Small intestine (tissue), 7 donors: Measurements from ENCODE around the gene IL12RB1. TPM values are rescaled to one million over a fixed set of nuclear protein-coding genes. Genes with fewer than 3 reads are reported as not detected.

ENCODE experiments used
- DNase-seq, 2 donors: peaks; one replicate each; pipeline versions ENCODE4 v3.0.0 to v3.0.0-alpha.2; 2013
- FAIRE-seq: peaks from 2 replicates; lab custom pipeline; 2012; peaks lifted over from hg19 to GRCh38; lab: Jason Lieb, UNC
- H3K27ac ChIP-seq, 3 donors: one replicate each; pipeline ENCODE4 v1.5.1; 2013; ENCODE audit warnings: low read length in 2 of 3, mild to moderate bottlenecking in 2 of 3, control low read depth in 1 of 3, inconsistent platforms in 1 of 3, low read depth in 1 of 3, moderate library complexity in 1 of 3
- H3K27me3 ChIP-seq, 3 donors: one replicate each; pipeline ENCODE4 v1.6.1; 2013; ENCODE audit warnings: low read length in 3 of 3, inconsistent platforms in 1 of 3; ENCODE audit not compliant: control insufficient read depth in 3 of 3, insufficient read depth in 3 of 3
- H3K36me3 ChIP-seq, 3 donors: one replicate each; pipeline ENCODE4 v1.6.1; 2013; ENCODE audit warnings: low read length in 3 of 3, inconsistent platforms in 1 of 3, low read depth in 1 of 3, mild to moderate bottlenecking in 1 of 3, moderate library complexity in 1 of 3; ENCODE audit not compliant: control insufficient read depth in 3 of 3, insufficient read depth in 2 of 3
- H3K4me1 ChIP-seq, 3 donors: one replicate each; pipeline ENCODE4 v1.6.1; 2013; ENCODE audit warnings: low read length in 2 of 3, inconsistent platforms in 1 of 3, low read depth in 1 of 3, mild to moderate bottlenecking in 1 of 3, moderate library complexity in 1 of 3; ENCODE audit not compliant: control insufficient read depth in 3 of 3, insufficient read depth in 2 of 3
- H3K4me3 ChIP-seq, 3 donors: one replicate each; pipeline ENCODE4 v1.5.1; 2013; ENCODE audit warnings: low read length in 3 of 3, control low read depth in 1 of 3, inconsistent platforms in 1 of 3, low read depth in 1 of 3, mild to moderate bottlenecking in 1 of 3, moderate library complexity in 1 of 3
- H3K9me3 ChIP-seq, 2 donors: one replicate each; pipeline ENCODE4 v1.6.1; 2013; ENCODE audit warnings: low read depth in 1 of 2, low read length in 1 of 2; ENCODE audit not compliant: control insufficient read depth in 2 of 2, insufficient read depth in 1 of 2
- WGBS, 3 donors: extraction: QIAGEN DNeasy Blood & Tissue Kit; methylation state at CpG; one replicate each; pipeline ENCODE4 v1.1.7; 2013; 5-methylcytosine and 5-hydroxymethylcytosine counted together
- polyA plus RNA-seq, 4 donors: library from polyadenylated mRNA; stranded (reverse) in 3 of 4; unstranded in 1 of 4; fragments of 200-250 nt in 3 of 4; fragments of 120-200 nt in 1 of 4; gene quantifications; one replicate each; pipeline versions ENCODE4 v1.2.1 to v1.2.3, GENCODE V29; 2013
- donor health status: healthy with polysubstance abuse.
- donor health status: control.
- donor health status: control.
- donor health status: Bipolar disorder and iron deficiency.
- donor health status: healthy.

The IL12RB1 gene
- polyA plus RNA-seq, 4 donors, result 0.81 to 2.4 (median 1.3) TPM

- Histone ChIP-seq H3K4me3 (peak overlapping the region; percentile 59 to 84 (median 70)), H3K27me3 (no peaks in the 10 kb centered on the region), H3K4me1 (peaks cover 2 to 24% (median 7%) of the 10 kb centered on the region in 3 donors), H3K27ac (peak overlapping the region in 2 of 3 donors; percentile 34 to 77), H3K9me3 (no peaks in the 10 kb centered on the region), H3K36me3 (peaks cover 0 to 73% (median 8%) of the 10 kb centered on the region in 3 donors)
- FAIRE-seq (no peak), DNase-seq (peak; percentile 88 to 94)
- WGBS, 3 donors, result 0 to 1% (median 0%) methylated on average over 33 to 86 of the region's 86 CpGs
These were observed 31.1 kb upstream of the IL12RB1 start for GRCh38 chr19:18117692-18118378.

DNA sequence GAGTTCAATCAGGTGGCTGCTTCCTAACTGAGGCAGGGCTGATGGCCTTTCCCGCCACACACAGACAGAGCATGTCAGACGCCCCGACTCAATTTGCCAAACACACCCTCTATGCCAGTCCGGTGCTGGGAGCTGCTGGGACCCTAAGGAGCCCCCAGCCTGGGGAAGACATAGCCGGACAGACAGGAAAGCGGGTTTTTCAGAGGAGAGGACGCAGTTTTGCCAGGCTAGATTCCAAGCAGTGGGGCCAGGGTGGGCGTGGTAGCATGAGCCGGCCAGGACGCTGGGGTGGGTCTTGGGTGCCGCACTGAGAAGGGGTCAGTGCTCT is 30.6 kb upstream of the IL12RB1 start:
- WGBS, 3 donors, result 28 to 39% (median 36%) methylated on average over 11 of the region's 11 CpGs
- no peaks in the 10 kb centered on the region for H3K9me3 ChIP-seq
- no peak for DNase-seq
- no peak overlapping the region for H3K27ac ChIP-seq
- peaks cover 2 to 26% (median 7%) of the 10 kb centered on the region in 3 donors for H3K4me1 ChIP-seq
- peaks cover 0 to 73% (median 7%) of the 10 kb centered on the region in 3 donors for H3K36me3 ChIP-seq
- H3K27me3 ChIP-seq, result no peaks in the 10 kb centered on the region
- no peak for FAIRE-seq
- H3K4me3 ChIP-seq, result peak overlapping the region in 2 of 3 donors; percentile 5 to 32

DNA sequence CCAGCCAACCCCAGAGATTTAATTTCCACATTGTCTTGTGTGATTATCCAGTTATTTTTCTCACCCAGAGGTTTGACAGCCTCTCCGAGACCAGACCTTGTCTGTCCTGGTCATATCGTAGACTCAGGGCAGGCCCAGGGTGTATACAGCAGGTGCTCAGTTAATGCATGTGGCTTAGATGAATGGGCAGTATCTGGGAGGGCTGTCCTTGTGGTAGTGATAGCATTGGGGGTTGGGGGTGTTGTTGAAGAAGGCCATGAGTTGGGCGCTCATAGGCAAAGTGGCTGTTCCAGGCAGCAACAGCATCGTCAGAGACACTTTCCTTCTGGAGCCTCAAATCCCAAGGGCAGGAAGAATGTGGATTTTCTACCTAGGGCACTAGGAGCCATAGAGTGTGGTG is 27.7 kb upstream of the IL12RB1 start:
- H3K27ac ChIP-seq, result no peak overlapping the region
- no peak overlapping the region for H3K4me3 ChIP-seq
- DNase-seq (no peak), FAIRE-seq (no peak)
- WGBS, 3 donors, result 95 to 97% (median 96%) methylated on average over 4 of the region's 4 CpGs
- H3K9me3 ChIP-seq, result no peaks in the 10 kb centered on the region
- no peaks in the 10 kb centered on the region for H3K27me3 ChIP-seq
- H3K4me1 ChIP-seq, result peaks cover 2 to 37% (median 7%) of the 10 kb centered on the region in 3 donors
- H3K36me3 ChIP-seq, result peaks cover 0 to 65% (median 0%) of the 10 kb centered on the region in 3 donors

- H3K4me1 ChIP-seq, result peaks cover 2 to 38% (median 5%) of the 10 kb centered on the region in 3 donors
- H3K27ac ChIP-seq, result no peak overlapping the region
- H3K9me3 ChIP-seq, result no peaks in the 10 kb centered on the region
- no peak for FAIRE-seq
- peaks cover 0 to 60% (median 0%) of the 10 kb centered on the region in 3 donors for H3K36me3 ChIP-seq
- WGBS, 3 donors, result 92 to 95% (median 93%) methylated on average over 5 of the region's 5 CpGs
- no peak overlapping the region for H3K4me3 ChIP-seq
- H3K27me3 ChIP-seq, result no peaks in the 10 kb centered on the region
- no peak for DNase-seq
These were observed 27.1 kb upstream of the IL12RB1 start for GRCh38 chr19:18113827-18114226.

GRCh38 chr19:18112989-18113478 is 26.3 kb upstream of the IL12RB1 start:
- H3K9me3 ChIP-seq, result no peaks in the 10 kb centered on the region
- peaks cover 0 to 57% (median 0%) of the 10 kb centered on the region in 3 donors for H3K36me3 ChIP-seq
- FAIRE-seq (no peak), DNase-seq (peak; percentile 87 to 90)
- H3K27ac ChIP-seq, result peak overlapping the region in 2 of 3 donors; percentile 9 to 24
- peaks cover 0 to 38% (median 0%) of the 10 kb centered on the region in 3 donors for H3K4me1 ChIP-seq
- H3K27me3 ChIP-seq, result no peaks in the 10 kb centered on the region
- no peak overlapping the region for H3K4me3 ChIP-seq
- WGBS, 3 donors, result 33 to 36% (median 34%) methylated on average over 9 of the region's 9 CpGs

- Histone ChIP-seq H3K36me3 (peaks cover 0 to 52% (median 0%) of the 10 kb centered on the region in 3 donors), H3K9me3 (no peaks in the 10 kb centered on the region), H3K27ac (peak overlapping the region; percentile 91 to 98 (median 97)), H3K4me1 (peaks cover 0 to 43% (median 0%) of the 10 kb centered on the region in 3 donors), H3K4me3 (peak overlapping the region; percentile 59 to 85 (median 78)), H3K27me3 (no peaks in the 10 kb centered on the region)
- FAIRE-seq (no peak), DNase-seq (peak in 1 of 2 donors; percentile 88)
- 17 to 38% (median 24%) methylated on average over 22 of the region's 22 CpGs for WGBS, 3 donors
These were observed 24.0 kb upstream of the IL12RB1 start for GRCh38 chr19:18110609-18111232.

DNA sequence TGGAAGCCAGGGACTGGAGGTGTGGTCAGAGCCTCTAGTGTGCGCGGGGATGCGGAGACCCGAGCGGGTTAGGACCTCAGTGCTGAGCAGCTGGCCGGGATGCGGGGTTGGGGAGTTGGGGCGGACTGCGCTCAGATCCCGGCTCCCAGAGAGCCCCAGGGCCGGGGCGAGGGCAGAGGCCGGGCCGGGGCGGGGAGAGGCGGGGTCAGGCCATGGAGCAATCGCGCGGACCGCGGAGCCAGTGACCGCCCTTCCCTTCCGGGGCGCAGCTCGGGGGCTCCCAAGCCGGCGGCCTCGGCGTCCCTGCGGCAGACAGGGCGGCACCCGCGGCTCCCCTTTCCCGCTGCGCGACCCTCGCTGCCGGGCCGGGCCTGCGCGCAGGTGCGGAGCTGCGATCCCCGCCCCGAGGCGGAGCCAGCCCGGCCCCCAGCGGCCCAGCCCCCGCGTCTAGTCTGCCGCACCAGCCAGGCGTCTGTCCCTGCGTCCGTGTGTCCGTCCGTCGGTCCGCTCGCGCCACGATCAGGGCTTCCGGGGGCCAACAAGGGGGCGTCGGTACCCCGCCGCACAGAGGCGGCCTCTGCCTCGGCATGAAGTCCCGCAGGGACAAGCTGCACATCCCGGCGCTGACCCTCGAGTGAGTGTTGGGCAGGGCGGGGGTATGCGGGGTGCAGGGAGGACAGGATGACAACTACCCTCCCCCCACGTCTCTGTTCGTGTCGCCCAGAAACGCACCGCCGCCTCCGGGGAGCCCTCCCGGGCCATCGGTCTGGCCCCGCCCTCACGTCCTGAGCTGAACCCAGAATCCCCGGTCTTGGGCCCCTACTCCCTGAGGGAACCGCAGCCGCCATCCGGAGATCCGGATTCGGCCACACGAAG is 23.2 kb upstream of the IL12RB1 start:
- H3K4me1 ChIP-seq, result peaks cover 0 to 43% (median 0%) of the 10 kb centered on the region in 3 donors
- no peaks in the 10 kb centered on the region for H3K27me3 ChIP-seq
- peak overlapping the region; percentile 91 to 98 (median 97) for H3K27ac ChIP-seq
- WGBS, 3 donors, result 1 to 3% (median 2%) methylated on average over 49 to 92 of the region's 92 CpGs
- peak; percentile 79 to 86 for DNase-seq
- H3K4me3 ChIP-seq, result peak overlapping the region; percentile 59 to 85 (median 78)
- no peak for FAIRE-seq
- H3K36me3 ChIP-seq, result peaks cover 0 to 45% (median 0%) of the 10 kb centered on the region in 3 donors
- H3K9me3 ChIP-seq, result no peaks in the 10 kb centered on the region

DNA sequence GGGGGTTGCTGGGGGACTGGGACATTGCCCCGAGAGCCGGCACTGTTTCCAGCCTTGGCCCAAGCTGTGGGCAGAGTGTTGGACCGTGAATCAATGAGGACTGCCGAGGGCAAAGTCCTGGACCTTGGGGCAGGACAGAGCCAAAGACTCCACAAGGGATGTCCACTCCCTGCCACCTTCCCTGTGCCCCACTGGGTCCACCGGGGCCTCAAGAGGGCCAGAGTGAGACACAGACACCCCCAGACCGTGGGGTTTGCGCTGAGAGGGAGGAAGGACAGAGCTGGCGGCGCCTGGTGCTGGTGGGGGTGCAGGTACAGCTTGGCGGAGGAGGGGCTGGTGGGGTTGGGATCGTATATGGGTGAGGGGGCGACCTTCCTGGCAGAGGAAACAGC is 22.6 kb upstream of the IL12RB1 start:
- WGBS, 3 donors, result 10 to 43% (median 24%) methylated on average over 12 of the region's 12 CpGs
- H3K36me3 ChIP-seq, result peaks cover 0 to 38% (median 0%) of the 10 kb centered on the region in 3 donors
- DNase-seq, result peak; percentile 83 to 86
- H3K4me3 ChIP-seq, result peak overlapping the region in 2 of 3 donors; percentile 78 to 85
- FAIRE-seq, result no peak
- peak overlapping the region; percentile 91 to 98 (median 97) for H3K27ac ChIP-seq
- peaks cover 0 to 48% (median 0%) of the 10 kb centered on the region in 3 donors for H3K4me1 ChIP-seq
- H3K27me3 ChIP-seq, result no peaks in the 10 kb centered on the region
- H3K9me3 ChIP-seq, result no peaks in the 10 kb centered on the region
